HepG2 (cell line): ENCODE data around the gene C4BPA. TPM values are rescaled to one million over a fixed set of nuclear protein-coding genes. Genes with fewer than 3 reads are reported as not detected.

Experiments
- ATAC-seq: fragments of 200-7000 bp; cut with Tn5 transposase; 3 replicates; pipeline ENCODE4 v1.9.1; 2020; ENCODE audit warnings: mild to moderate bottlenecking, moderate library complexity
- BruUV-seq: library from RNA; stranded (reverse); fragments of 400-500 nt; replicated peaks from 2 replicates; lab custom pipeline; 2021; lab: Mats Ljungman, UMichigan
- CTCF ChIA-PET: fragments of 300-600 bp; formaldehyde crosslinking; extraction: SDS; loops from one replicate; lab custom pipeline; 2021; ENCODE audit warnings: low total read pairs, inconsistent platforms, low intra/inter-chr PET ratio; lab: Yijun Ruan, JAX
- POLR2A ChIA-PET: fragments of 350-600 bp; sonication (Branson Sonifier 250); formaldehyde crosslinking; loops from one replicate; lab custom pipeline; 2020; ENCODE audit warnings: antibody characterized with exemption, inconsistent platforms; lab: Yijun Ruan, JAX
- DNase-seq: peaks from one replicate; pipeline ENCODE4 v3.0.0-alpha.2; 2015; ENCODE audit warnings: low spot score
- FAIRE-seq: peaks from 3 replicates; lab custom pipeline; 2011; peaks lifted over from hg19 to GRCh38; lab: Jason Lieb, UNC
- H2AFZ ChIP-seq: one replicate; pipeline ENCODE4 v1.6.1; 2011; ENCODE audit warnings: low read length, inconsistent platforms
- H3K27ac ChIP-seq: fragments of 300-600 bp; 3 replicates; pipeline ENCODE4 v1.8.0; 2011; ENCODE audit warnings: mixed run types, mild to moderate bottlenecking, mixed read lengths, low read length, inconsistent platforms; ENCODE audit not compliant: insufficient read depth; ENCODE audit errors: extremely low read length
- H3K27me3 ChIP-seq, 2 experiments: fragments of 200-600 bp in 1 of 2; 2 replicates in 1 of 2; 3 replicates in 1 of 2; pipeline versions ENCODE4 v1.6.0 to v1.8.0; 2011; ENCODE audit warnings: low read length in 2 of 2, mild to moderate bottlenecking in 2 of 2, moderate library complexity in 2 of 2, inconsistent platforms in 1 of 2; ENCODE audit not compliant: insufficient read depth in 2 of 2, control insufficient read depth in 1 of 2
- H3K36me3 ChIP-seq, 2 experiments: fragments of 200-600 bp in 1 of 2; replicated peaks in 1 of 2; 2 replicates in 1 of 2; 3 replicates in 1 of 2; pipeline versions ENCODE4 v1.5.1 to v1.8.0; 2011; ENCODE audit warnings: low read length in 2 of 2, inconsistent platforms in 1 of 2; ENCODE audit not compliant: insufficient read depth in 2 of 2, control insufficient read depth in 1 of 2
- H3K4me1 ChIP-seq: 2 replicates; pipeline ENCODE4 v1.5.1; 2012; ENCODE audit warnings: low read length, inconsistent platforms; ENCODE audit not compliant: insufficient read depth
- H3K4me2 ChIP-seq: 2 replicates; pipeline ENCODE4 v1.6.0; 2011; ENCODE audit warnings: low read depth, low read length, inconsistent platforms
- H3K4me3 ChIP-seq, 3 experiments: fragments of 200-600 bp in 1 of 3; sonication (generic), shearing (Covaris generic) in 1 of 3; replicated peaks in 1 of 3; 2 replicates each; pipeline ENCODE4 v1.5.1; 2011 to 2016; ENCODE audit warnings: low read length in 3 of 3, inconsistent platforms in 2 of 3, low read depth in 2 of 3, mild to moderate bottlenecking in 2 of 3, control low read depth in 1 of 3, mixed read lengths in 1 of 3; ENCODE audit not compliant: insufficient read depth in 1 of 3
- H3K79me2 ChIP-seq: one replicate; pipeline ENCODE4 v1.6.1; 2011; ENCODE audit warnings: low read length, inconsistent platforms; ENCODE audit not compliant: insufficient read depth
- H3K9ac ChIP-seq: 2 replicates; pipeline ENCODE4 v1.6.0; 2011; ENCODE audit warnings: mild to moderate bottlenecking, low read depth, low read length, inconsistent platforms; ENCODE audit not compliant: insufficient read depth
- H3K9me3 ChIP-seq: 2 replicates; pipeline ENCODE4 v1.5.1; 2012; ENCODE audit warnings: mild to moderate bottlenecking, low read length
- H4K20me1 ChIP-seq: 2 replicates; pipeline ENCODE4 v1.6.0; 2011; ENCODE audit warnings: inconsistent platforms, mild to moderate bottlenecking, low read length, moderate library complexity; ENCODE audit not compliant: insufficient read depth
- GLMP ChIP-seq: sonication (generic); formaldehyde crosslinking; IDR thresholded peaks from 2 replicates; pipeline ENCODE4 v1.9.0; 2021; ENCODE audit warnings: missing genetic modification reagents, mild to moderate bottlenecking, borderline replicate concordance
- SIN3B ChIP-seq: fragments of 150-350 bp; IDR thresholded peaks from 2 replicates; pipeline ENCODE4 v1.6.1; 2014; ENCODE audit warnings: low read length
- TRAFD1 ChIP-seq: sonication (generic); formaldehyde crosslinking; IDR thresholded peaks from 2 replicates; pipeline ENCODE4 v1.5.1; 2020; ENCODE audit warnings: missing genetic modification reagents, mild to moderate bottlenecking, borderline replicate concordance
- ZNF180 ChIP-seq: sonication (generic); formaldehyde crosslinking; IDR thresholded peaks from 2 replicates; pipeline ENCODE4 v1.4.0; 2020; ENCODE audit warnings: low read depth, missing genetic modification reagents, borderline replicate concordance
- ZNF292 ChIP-seq: sonication (generic); formaldehyde crosslinking; IDR thresholded peaks from 2 replicates; pipeline ENCODE4 v1.8.1; 2022; ENCODE audit warnings: mild to moderate bottlenecking, low read depth, missing genetic modification reagents, borderline replicate concordance
- WGBS: methylation state at CpG from one replicate; pipeline ENCODE4 v1.1.6; 2017; ENCODE audit warnings: low lambda C conversion rate; 5-methylcytosine and 5-hydroxymethylcytosine counted together
- in situ Hi-C: cut with HindIII; loops from 2 replicates; pipeline ENCODE4 v1.10.0; 2017; ENCODE audit warnings: low pct_unique_long_range_greater_than_20kb; ENCODE audit not compliant: extremely low pct_ligation_motif_present
- intact Hi-C: fragments of 100-400 bp; cut with micrococcal nuclease; formaldehyde crosslinking; loops from one replicate; pipeline ENCODE4 v1.10.0; 2022; ENCODE audit not compliant: unreplicated experiment
- polyA plus RNA-seq, 8 experiments: library from polyadenylated mRNA; depleted of rRNA in 3 of 8; stranded (reverse) in 7 of 8; unstranded in 1 of 8; fragments of >200 nt; fragmentation: Illumina TruSeq in 4 of 8; extraction: Trizol in 4 of 8; gene quantifications; 2 replicates each; pipeline versions ENCODE4 v1.2.1 to v1.2.3, GENCODE V29; 2011 to 2016; ENCODE audit warnings: low read depth in 4 of 8, missing spikeins in 1 of 8, mixed read lengths in 1 of 8; ENCODE audit not compliant: insufficient read depth in 1 of 8
- total RNA-seq, 5 experiments: library from RNA; depleted of rRNA; stranded (reverse); fragments of >200 nt; fragmentation: Illumina TruSeq; extraction: Trizol; gene quantifications; 2 replicates each; pipeline ENCODE4 v1.2.3, GENCODE V29; 2016; ENCODE audit warnings: low read depth in 1 of 5

The C4BPA gene
- total and polyA plus RNA-seq, 2 of the 13 experiments (the other 11 are each of a cell fraction or from before 2014, with no cell fraction given): 32.1 to 60.1 TPM

- intact Hi-C loops: loop anchor here (10.0 kb wide), 1 partner anchor 342 kb away; no protein-coding TSS in a partner anchor
- H3K27me3 ChIP-seq: no peaks in the 10 kb centered on the region
- POLR2A ChIA-PET: interaction anchor here (0.9 to 1.3 kb wide), 2 partner anchors 16 to 24 kb away, joined by 3 read pairs; partner anchors contain the start of gene PFKFB2
- ATAC-seq: no peak
- H3K79me2 ChIP-seq: no peaks in the 10 kb centered on the region
- 0 out of 5 replicates have a peak, but pooled peaks cover under 1 to 4% of the 10 kb centered on the region in 2 experiments for H3K36me3 ChIP-seq
- BruUV-seq: no TSS peak
- in situ Hi-C loops: loop anchor here (10.0 kb wide), 1 partner anchor 142 kb away; no protein-coding TSS in a partner anchor
- H4K20me1 ChIP-seq: no peaks in the 10 kb centered on the region
- TF ChIP-seq TRAFD1 (CRISPR knock-in tag): no peak
- TF ChIP-seq ZNF180: no peak
- TF ChIP-seq GLMP (CRISPR knock-in tag): no peak
- no peak for TF ChIP-seq ZNF292 (CRISPR knock-in tag)
- TF ChIP-seq SIN3B: no peak
- TF ChIP-seq, all 625 proteins: peak for 0
- 76% methylated on average over 5 of the region's 5 CpGs for WGBS
- CTCF ChIA-PET: interaction anchor here (2.5 kb wide), 1 partner anchor 27 kb away, joined by 14 read pairs; the partner anchor contains the start of gene YOD1
- Histone ChIP-seq H3K4me3 (no peak overlapping the region), H3K4me2 (no peak overlapping the region), H3K4me1 (0 out of 2 replicates have a peak, but pooled peaks cover 3% of the 10 kb centered on the region), H3K9me3 (no peaks in the 10 kb centered on the region), H3K27ac (no peak overlapping the region), H2AFZ (no peak overlapping the region), H3K9ac (no peak overlapping the region)
- FAIRE-seq: no peak
- no peak for DNase-seq
Observed at GRCh38 chr1:207076181-207076955, 27.7 kb upstream of the C4BPA start.
